ENCODE data around the gene TGFA.

TGFA gene

GRCh38 chr2:70515938-70516337 is 37.7 kb downstream of the TGFA start:
- DNase-seq (ENCODE audit: extremely low read depth, low read depth): no peak
- no peak overlapping the region for H3K4me3 ChIP-seq (replicated peaks; ENCODE audit: low read depth, low read length)
- no peak for TF ChIP-seq CTCF (IDR thresholded peaks at IDR 0.05; ENCODE audit: low read depth, low read length, missing control alignments)

DNA sequence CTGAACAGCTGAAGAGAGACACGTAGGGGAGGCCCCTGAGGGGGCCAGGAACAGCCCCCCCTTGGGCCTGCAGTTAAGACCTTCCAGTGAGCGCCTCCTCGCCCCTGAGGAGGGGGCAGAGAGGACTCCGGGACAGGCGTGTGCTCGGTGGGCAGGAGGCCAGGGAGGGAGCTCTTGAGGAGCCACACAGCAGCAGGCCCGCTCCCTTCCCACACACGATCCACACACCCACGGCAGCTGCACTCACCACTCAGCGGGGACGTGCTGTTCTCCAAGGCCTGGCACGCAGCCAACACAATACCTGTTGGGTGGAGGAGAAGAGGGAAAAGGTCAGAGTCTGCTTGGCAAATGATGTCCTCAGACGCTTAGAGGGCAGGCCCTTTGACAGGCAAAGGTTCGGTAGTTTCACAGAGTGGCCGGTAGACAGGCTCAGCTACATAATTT is 39.0 kb downstream of the TGFA start:
- no peak for TF ChIP-seq CTCF (IDR thresholded peaks at IDR 0.05; ENCODE audit: low read depth, low read length, missing control alignments)
- no peak overlapping the region for H3K4me3 ChIP-seq (replicated peaks; ENCODE audit: low read depth, low read length)
- no peak for DNase-seq (ENCODE audit: extremely low read depth, low read depth)

DNA sequence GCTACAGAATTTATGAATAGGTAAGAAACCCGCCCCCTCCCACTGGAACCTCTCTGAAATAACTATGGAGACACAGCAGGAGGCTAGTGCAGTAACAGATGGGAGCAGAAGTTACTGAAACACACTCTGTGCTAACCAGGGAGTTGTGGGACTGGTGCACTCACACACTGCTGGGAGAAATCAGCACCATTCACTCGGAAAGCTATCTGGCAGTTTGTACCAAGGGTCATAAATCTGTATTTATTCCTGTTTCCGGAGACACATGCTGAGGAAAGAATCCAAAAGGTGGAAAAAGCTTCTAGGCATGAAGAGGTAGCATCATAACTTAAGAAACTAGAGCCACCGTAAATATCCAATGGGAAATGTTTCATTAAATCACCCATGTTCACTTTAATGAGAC is 39.9 kb downstream of the TGFA start:
- no peak for TF ChIP-seq CTCF (IDR thresholded peaks at IDR 0.05; ENCODE audit: low read depth, low read length, missing control alignments)
- no peak for DNase-seq (ENCODE audit: extremely low read depth, low read depth)
- H3K4me3 ChIP-seq (replicated peaks; ENCODE audit: low read depth, low read length): no peak overlapping the region

DNA sequence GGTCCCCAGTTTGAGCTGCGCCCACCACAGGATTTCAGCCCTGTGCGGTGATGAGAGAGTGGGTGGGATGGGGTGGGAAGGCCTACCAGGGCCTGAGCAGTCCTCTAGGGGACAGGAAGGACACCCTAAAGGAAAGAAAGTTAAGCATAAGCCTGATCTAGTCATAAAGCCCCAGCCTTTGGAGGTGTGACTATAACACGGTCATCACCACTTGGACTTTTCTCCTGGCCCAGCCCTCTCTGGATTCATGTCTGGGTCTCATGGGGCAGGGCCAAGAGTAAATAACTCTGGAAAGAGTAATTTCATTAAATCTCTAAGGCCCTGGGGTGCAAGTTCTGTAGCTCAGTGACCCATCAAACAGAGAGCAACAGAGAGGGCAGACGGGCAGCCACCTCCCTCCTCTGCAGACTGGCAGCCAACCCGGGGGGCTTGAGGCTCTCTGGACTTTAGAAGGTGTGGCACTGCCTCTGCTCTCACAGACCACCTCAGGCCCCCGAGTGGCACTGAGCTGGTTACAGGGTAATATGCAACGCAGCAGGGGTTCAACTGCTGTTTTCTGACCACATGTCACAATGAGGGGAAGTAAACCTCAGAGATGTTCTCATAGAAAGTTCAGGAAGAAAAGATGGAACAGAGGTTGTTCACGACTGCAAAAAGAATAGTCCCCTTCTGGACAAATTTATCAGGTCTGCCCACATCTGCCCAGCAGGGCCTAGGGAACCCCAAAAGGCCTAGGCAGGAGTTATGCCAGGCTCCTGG is 41.5 kb downstream of the TGFA start:
- no peak for TF ChIP-seq CTCF (IDR thresholded peaks at IDR 0.05; ENCODE audit: low read depth, low read length, missing control alignments)
- no peak for DNase-seq (ENCODE audit: extremely low read depth, low read depth)
- no peak overlapping the region for H3K4me3 ChIP-seq (replicated peaks; ENCODE audit: low read depth, low read length)

GRCh38 chr2:70510313-70510712 is 43.3 kb downstream of the TGFA start:
- no peak for DNase-seq (ENCODE audit: extremely low read depth, low read depth)
- no peak overlapping the region for H3K4me3 ChIP-seq (replicated peaks; ENCODE audit: low read depth, low read length)
- TF ChIP-seq CTCF (IDR thresholded peaks at IDR 0.05; ENCODE audit: low read depth, low read length, missing control alignments): no peak

- H3K4me3 ChIP-seq (replicated peaks; ENCODE audit: low read depth, low read length): no peak overlapping the region
- TF ChIP-seq CTCF (IDR thresholded peaks at IDR 0.05; ENCODE audit: low read depth, low read length, missing control alignments): no peak
- DNase-seq (ENCODE audit: extremely low read depth, low read depth): no peak
These were observed 44.1 kb downstream of the TGFA start for GRCh38 chr2:70509565-70509964.

All from HFF-Myc (cell line).